ENCODE data around the gene PTCH1.

PTCH1 gene

DNA sequence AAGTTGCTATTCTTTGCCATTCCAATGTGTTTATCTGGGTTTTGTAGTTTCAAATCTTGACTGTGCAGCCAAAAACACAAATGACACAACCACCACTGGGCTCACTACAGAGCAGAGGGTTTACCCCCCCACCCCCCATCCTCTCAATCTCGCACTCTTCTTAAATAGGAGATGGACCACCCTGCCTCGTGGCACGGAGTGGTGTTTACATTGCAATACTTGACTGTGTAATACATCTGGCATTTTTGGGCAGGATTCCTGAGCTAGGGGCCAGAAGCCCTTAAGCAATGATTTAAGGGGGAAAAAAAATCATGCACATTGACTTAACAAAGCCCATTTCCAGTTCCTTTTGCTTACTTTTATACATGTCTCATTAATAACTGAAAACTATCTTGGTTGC lies 19.0 kb downstream of the PTCH1 start:
- DNase-seq = no peak

DNA sequence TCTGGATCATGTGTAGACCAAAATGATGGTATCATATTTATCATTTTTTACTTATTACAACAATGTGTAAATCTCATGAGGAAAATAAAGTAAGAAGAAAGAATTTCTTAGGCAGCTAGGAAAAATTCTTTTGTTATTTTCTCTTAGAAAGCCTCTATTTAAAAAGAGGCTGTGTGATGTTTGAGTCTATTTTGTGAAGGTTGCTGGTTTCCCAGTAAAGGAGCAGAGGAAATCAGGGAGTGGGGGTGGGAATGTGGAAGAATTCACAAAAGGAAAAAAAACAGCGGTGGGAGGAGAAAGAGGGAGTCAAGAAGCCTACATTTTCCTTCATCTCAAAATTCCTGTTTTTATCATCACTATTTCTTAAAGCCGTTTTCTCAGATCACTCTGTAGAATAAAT lies 20.1 kb downstream of the PTCH1 start:
- DNase-seq = no peak

DNA sequence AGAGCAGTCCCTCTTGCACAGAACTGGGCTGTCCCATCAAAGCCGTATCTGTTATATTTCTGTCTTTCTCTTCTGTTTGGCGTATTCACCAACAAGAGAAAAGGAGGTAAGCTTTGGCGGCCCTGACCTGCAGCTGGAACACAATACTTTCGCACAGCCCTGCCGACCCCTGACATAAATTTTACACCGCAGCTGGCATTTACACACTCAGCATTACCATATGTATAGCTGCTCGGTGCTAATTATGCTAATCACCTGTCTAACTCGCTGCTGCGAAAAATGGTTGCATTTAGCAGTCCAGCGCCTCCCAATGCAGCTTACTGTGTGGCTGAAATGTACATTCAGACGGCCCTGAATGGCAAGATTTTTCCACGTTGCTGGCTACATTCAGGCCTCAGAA lies 20.8 kb downstream of the PTCH1 start:
- DNase-seq = peak; percentile 49

DNA sequence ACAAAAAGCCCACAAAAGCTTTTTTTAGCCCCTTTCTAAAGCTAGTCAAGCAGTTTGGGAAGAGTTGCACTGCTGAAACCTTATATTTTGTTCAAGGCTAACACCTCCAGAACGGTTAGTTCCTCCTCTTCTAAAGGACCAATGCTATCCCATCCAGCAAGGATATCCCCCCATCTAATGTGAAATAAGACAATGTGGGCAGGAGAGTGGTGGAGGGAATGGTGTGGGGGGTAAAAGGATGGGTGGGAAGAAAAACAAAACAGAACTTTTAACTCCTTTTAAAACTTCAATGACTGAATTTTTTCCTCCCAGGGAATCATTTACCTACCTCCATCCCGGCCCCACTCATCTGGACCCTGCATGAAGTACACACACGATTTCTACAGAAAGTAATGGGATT lies 21.2 kb downstream of the PTCH1 start:
- no peak for DNase-seq

DNA sequence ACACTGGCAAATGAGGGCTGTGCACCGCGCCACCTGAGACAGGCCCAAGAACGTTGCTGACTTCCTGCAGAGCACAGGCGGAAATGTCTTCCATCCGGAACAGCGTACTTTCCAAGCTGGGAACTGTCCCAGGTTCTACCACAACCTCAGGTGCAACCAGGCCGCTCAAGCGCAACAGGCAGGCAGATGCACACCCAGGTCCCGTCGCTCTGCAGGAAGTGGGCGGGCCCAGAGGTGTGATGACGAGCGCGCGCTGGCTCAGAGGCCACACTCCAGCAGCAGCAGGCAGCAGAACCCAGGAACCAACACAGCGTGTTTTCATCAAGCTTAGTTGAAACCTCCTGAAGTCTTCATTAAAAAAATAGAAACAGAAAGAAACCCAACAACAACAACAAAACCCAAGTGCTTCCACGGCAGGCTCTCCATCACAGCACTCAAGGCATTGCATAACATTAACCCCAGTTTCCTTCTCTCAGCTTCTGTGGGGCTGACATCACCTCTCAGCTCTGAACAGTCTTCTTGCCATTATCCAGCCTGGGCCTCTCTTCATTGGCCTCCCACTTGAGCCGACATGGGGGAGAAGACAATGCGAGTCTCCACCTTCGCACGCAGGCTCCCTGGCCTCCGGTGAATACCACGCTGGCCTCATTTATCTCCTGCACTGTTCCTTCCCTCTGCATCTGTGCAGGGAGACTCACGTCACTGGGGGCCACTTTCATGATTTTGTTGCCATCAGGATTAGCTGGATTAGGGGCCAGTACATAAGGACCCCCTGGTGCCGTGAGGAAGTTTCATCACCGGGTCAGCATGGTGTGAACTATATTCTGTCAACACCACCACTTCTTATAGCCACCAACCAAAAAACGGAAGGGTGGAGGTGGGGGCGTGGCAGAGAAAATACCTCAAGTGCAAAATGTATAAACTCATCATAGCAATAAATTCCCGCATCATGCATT lies 22.1 kb downstream of the PTCH1 start:
- DNase-seq = peak; percentile 66

DNA sequence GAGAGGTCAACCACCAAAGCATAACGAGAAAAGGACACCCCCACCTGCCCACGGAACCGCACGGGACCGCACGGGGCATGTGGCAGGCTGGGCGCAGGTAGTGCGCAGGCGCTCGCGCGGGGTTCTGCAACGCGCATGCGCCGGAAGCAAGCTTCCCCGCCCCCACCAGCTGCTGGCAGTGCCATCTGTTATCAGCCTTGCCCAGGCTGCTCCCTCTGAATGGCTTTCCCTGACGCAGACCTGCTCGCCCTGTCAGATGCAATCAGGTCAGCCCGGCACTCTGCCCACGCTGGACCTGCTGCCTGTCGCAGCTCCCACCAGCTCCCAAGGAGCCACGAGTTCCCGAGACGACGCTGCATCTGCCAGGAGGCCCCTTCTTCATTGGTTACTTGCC lies 22.8 kb downstream of the PTCH1 start:
- DNase-seq = peak; percentile 89

DNA sequence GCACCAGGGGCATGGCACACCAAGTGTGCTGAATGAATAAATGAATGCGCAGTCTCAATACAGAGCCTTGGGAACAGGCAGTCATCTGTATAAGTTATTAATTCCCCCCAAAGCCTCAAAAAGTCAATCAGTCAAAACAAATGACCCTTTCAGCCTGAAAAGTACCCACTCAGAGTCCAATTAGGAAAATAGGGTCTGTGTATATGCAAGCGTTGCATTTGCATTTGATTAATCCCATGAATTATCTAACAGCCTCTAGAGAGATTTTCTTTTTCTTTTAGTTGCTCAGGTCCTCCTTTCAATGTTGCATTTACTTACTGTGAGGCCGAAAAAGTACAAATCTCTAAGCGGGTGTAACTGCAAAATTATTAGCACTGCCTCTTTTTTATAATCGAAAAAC lies 23.4 kb downstream of the PTCH1 start:
- peak; percentile 14 for DNase-seq

DNA sequence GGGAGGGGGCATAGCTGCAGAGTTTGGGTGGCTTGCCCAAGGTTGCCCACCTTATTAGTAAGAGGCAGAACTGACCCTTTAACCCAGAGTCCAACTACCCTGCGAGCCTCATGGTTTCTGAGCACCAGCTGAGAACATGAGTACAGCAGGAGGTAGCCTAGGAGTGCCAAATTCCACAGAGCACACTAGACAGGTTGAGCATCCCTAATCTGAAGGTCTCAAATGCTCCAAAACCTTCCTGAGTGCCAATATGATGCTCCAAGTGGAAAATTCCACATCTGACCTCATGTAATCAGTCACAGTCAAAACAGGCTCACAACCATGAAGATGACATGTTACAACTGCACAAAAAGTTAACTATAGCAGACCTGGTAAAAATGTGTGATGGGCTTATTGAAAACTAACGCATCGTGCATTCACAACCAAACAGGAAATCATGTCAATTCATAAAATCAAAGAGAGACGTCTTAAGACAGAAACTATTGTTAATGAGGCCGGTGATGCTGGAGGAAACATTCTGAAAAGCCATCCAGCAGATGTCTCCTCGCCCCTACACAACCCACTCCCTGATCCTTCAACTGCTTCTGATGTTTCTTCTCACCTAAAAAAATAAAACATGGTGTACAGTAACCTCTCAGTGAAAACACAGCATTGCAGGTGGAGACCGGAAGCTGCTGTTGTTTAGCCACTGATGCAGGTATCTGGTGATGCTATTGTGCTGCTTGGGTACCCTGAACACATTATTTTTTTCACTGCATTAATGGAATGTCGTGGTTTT lies 25.0 kb downstream of the PTCH1 start:
- no peak for DNase-seq

DNA sequence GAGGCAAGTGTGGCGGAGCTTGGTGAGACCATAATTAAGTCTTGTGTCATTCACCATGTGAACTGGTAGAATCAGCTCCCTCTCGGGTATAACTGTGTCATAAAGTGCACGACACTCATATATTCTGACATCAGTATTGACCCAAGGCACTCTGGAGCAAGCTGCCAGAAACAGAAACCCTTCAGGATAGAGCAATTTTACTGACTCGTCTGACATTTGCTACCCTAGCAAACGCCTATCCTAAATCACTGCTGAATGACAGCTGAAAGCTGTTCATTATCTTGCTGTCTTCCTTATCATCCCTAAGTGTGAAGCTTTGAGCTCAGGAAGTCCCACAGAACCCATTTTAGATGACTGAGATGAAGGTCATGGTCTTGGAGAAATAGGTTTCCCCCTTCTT lies 27.8 kb downstream of the PTCH1 start:
- no peak for DNase-seq

DNA sequence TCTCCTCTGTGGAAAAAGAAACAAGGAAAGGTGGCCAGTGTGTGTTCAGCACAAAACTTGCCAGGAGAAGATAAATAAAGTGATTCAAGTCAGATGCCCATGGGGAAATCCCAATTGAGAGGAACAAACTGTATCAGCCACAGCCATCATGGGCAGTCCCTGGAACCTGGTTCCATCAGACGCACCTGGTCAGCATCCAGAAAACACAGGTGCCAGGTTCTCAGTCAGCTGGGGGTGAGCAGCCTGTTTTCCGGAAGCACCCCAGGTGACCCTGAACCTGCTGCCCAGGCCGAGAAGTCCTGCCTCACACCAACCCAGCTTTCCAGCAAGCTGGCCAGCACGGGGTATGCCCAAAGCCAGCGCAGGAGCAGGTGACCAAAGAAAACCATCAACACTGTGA lies 30.5 kb downstream of the PTCH1 start:
- no peak for DNase-seq

DNA sequence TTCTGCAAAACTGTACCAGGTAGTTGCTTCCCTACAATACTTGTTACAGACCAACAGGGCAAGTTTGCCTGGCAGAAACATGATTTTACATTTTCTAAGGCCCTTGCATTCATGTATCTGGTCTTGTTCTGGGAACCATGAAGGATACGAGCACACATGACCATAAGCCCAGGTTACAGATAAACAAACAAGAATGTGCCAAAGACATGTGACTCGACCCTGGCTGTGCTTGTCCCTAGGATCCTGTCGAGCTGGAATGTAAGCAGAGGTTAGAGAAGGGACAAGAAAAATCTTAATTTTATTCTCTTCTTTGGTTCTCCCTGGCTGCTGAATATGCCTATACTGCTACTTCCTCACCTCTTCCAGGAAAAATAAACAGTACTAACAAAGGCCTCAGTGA lies 32.5 kb downstream of the PTCH1 start:
- DNase-seq = no peak

DNA sequence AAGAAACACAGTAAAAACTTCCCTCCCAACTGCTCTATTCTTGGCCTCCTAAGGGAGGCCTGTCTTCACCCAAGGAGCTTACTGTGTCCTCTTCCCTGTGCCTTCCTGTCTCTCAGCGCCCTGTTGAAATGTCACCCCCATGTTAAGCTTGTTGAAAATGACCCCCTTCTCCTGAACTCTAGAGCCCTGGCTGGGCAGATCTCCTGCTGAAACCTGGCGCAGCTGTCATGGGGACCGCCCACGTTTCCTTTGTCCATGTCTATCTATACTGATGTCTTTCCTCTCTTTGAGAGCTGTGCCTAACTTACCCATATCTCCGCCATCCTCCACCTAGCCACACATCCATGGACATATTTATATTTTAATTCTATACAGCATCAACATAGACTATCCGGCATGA lies 33.3 kb downstream of the PTCH1 start:
- no peak for DNase-seq

DNA sequence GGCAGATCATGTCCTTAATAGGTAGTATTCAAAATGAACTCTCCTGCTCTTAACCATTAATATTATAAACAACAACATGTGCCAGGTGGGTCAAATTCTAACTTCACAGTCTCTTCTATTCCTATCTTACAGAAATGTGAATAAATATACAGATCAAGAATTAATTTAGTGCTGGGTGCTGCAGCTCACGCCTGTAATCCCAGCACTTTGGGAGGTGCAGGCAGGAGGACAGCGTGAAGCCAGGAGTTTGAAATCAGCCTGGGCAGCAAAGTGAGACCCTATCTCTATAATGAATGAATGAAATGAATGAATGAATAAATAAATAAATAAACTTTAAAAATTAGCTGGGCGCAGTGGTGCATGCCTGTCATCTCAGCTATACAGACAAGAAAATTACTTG lies 34.1 kb downstream of the PTCH1 start:
- no peak for DNase-seq

DNA sequence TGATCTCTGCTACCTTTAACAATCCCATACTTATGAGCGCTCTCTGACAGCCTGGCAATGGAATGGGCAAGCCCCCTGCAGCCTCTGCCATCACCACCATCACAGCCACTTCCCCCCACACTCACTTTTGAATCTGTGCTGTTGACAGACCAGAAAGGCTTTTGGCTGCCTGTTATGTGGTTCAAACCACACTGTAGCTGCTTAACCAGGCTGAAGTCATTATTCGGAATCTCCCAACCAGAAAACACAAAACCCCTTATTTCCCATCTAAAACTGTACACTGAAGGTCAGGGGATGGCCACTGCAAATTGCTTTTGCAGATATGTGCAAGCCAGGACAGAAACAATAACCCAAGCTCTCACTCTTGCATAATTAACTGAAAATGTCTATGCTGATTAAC lies 35.8 kb downstream of the PTCH1 start:
- peak; percentile 66 for DNase-seq

DNA sequence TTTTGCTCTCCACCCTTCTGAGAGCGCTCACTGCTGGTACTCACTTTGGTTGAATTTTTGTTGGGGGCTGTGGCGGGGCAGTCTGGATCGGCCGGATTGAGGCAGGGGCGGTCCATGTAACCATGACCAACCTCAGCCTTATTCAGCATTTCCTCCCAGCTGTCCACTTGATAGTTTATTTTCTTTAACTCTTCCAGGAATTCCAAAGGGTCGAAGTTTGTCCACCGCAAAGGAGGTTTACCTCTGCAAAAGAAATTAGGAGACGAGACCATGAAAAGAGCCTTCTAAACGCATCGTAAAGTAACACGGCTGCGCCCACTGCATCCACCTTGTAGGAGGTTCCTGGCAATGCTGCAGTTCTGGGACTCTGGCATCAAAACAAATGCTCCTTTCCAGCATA lies 36.4 kb downstream of the PTCH1 start:
- no peak for DNase-seq

DNA sequence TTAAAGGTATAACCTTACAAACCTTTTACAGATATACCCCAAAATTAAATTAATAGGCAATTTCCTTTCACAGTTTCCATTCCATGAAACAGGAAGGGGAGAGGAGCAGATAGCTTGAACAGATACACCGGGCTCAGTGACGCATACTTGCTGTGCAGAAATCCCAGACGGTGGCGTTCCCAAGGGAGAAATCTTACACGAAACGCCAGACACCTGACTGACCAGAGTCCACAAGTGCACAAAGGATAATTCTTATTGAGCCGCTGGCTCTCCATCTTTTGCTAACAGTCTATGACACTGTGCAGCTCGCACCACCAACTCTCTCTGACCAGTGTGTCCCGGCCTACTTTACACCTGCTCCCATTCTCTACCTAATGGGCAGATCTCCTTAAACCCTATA lies 37.4 kb downstream of the PTCH1 start:
- no peak for DNase-seq

DNA sequence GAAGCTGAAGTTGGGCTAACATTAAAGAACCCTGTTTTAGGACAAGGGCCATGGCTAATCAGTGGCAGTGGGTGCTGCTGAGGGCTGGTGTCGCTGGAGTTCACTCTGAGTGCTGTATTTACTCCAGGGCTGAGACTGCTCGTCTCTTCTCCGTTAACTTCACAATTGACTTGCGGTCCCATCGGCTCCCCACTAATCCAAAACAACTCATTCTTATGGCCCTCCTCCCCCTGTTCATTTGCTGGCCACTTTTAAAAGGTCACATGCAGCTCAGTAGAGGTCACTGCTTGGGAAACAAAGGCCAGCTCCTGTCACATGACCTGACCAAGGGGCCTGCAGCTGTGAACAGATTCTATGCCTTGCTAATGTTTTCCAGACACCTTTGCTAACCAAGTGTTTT lies 38.4 kb downstream of the PTCH1 start:
- no peak for DNase-seq

DNA sequence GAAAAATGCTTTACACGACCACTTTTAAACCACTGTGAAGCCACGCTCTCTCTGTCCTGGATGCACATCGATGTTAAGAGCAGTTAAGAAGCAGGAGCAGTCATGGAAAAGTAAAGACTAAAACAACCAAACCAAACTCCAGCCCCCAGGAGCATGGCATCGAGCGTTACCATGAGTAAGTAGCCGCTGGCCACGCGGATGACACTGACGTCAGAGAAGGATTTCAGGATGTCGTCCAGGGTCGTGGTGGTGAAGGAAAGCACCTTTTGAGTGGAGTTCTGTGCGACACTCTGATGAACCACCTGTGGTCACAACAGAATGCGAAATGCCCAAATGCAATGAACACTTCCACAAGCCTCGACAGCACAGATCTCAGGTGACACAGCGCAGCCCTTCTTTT lies 38.9 kb downstream of the PTCH1 start:
- DNase-seq = no peak

DNA sequence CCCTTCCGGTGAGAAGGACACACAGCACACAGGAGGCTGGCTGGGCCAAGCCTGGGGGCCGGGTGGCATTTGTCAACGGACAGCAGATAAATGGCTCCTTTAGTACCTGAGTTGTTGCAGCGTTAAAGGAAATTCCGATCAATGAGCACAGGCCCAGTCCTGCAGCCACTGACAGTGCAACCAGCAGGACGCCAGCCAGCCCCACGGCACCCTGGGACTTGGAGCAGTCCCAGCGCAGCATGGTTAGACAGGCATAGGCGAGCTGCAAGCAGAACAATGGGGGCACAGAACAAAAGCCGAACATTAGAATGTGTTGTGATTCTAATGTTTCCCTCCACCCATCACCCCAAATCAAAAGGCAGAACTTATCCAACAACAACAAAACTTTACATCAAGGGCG lies 39.3 kb downstream of the PTCH1 start:
- DNase-seq = no peak

DNA sequence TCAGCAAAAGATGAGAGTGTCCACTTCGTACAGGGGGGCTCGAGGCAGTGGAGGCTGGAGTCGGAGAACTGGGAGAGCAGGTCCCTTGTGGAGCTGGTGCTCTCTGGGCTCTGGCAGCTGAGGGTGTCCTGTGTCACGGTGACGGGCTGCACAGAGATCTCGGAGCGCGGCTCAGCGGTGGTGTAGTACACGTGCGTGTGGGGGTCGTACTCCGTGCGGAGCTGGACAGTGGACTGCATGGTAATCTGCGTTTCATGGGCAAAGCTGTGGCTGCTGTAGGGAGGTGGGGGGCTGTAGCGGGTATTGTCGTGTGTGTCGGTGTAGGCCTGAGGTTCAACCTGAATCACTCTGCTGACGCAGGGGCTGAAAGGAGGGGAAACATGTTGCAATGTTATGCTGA lies 48.0 kb downstream of the PTCH1 start:
- DNase-seq = no peak

DNA sequence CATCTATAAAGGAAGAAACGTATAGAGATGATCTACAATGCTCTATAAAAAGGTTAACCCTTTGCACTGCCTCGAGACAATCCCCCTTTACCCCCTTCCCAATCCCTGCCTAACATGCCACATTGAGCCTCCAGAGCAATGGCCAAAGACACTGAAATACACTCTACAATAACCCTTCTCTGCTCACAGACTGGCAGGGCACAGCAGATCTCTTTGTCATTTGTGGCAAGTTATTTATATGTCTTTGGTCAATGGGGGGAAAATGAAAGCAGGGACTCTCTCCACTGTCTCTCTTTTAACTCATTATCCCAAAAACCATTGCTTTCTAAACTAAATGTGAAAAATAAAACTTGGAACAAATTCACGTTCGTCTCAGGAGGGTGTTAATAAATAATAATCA lies 51.7 kb downstream of the PTCH1 start:
- DNase-seq = no peak

DNA sequence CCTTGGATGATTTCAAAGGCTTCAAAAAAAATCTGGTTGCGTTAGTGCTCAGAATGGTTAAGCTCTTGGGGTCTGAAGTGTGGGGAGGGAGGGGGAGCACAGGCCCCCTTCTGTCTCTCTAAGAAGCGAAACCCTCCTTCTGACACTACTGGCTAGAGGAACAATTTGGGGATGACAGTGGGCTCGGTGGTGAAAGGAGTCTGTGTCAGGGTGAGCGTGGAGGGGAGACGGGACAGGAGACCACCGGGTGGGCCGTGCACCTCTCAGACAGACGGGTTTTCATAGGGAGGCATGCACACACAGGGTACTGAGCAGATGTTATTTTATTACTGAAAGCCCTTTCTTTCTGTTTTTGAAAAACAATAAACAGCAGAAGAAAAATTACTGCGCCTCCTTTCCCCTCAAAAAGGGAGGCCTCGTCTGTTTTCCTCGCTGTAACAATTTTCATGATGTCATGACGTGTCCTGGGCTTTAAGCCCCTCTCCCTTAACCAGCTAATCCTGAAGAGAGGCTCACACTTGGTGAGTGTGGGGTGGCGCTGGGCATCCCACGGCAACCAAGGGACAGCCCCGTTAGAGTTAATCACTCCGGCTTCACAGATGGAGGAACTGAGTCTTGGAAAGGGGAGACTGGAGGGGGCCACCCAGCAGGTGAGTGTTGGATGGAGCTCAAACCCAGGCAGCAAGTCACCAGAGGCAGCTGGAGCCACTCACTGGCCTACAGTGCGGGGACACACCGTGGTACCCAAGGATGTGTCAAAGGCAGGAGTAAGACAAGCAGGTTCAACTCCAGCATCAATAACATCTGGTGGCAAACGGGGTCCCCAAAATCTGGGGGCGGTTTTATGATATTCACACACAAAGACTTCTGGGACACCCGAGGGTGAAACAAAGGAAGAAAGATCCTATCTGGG lies 53.4 kb downstream of the PTCH1 start:
- DNase-seq = peak; percentile 52
